Measurements from ENCODE around the gene RPL18. TPM values are rescaled to one million over a fixed set of nuclear protein-coding genes. Genes with fewer than 3 reads are reported as not detected.
A peak's percentile ranks its signal among the peaks of the same experiment; 100 is the strongest.
"Not testable (repeated sequence)": the region's sequence is repeated elsewhere in the genome, so short reads cannot be mapped to it uniquely, and the experiment has no call there.

RPL18 gene
- total RNA-seq, 1 donor from 2014 or later, result 1,683 TPM

GRCh38 chr19:48632692-48633147 lies 13.7 kb upstream of the RPL18 start:
- DNase-seq (ENCODE audit: low spot score), result no peak
- Mint-ChIP-seq H3K9me3 (ENCODE audit: unreplicated experiment) (no peaks in the 10 kb centered on the region), H3K27ac (ENCODE audit: unreplicated experiment) (no peak overlapping the region), H3K4me3 (ENCODE audit: unreplicated experiment) (peak overlapping the region; percentile 10), H3K27me3 (ENCODE audit: unreplicated experiment) (peaks cover 20% of the 10 kb centered on the region), H3K4me1 (ENCODE audit: unreplicated experiment) (peaks cover 10% of the 10 kb centered on the region), H3K36me3 (ENCODE audit: low read depth, unreplicated experiment) (no peaks in the 10 kb centered on the region)
- no peak for TF ChIP-seq CTCF (IDR thresholded peaks at IDR 0.05; ENCODE audit: unreplicated experiment)

DNA sequence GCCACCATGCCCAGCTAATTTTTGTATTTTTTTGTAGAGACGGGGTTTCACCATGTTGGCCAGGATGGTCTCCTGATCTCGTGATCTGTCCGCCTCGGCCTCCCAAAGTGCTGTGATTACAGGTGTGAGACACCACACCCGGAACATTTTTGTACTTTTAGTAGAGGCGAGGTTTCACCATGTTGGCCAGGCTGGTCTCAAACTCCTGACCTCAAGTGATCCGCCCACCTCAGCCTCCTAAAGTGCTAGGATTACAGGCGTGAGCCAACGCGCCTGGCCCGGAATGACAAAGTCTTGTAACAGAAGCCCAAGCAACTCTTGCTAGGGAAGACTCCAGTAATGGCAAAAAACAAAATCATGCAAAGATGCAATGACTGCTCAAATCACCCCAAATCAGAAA lies 13.3 kb upstream of the RPL18 start:
- peak overlapping the region; percentile 10 for H3K4me3 Mint-ChIP-seq (ENCODE audit: unreplicated experiment)
- not testable (repeated sequence) for H3K36me3 Mint-ChIP-seq (ENCODE audit: low read depth, unreplicated experiment); H3K9me3 Mint-ChIP-seq (ENCODE audit: unreplicated experiment); H3K4me1 Mint-ChIP-seq (ENCODE audit: unreplicated experiment); H3K27ac Mint-ChIP-seq (ENCODE audit: unreplicated experiment); DNase-seq (ENCODE audit: low spot score)
- H3K27me3 Mint-ChIP-seq (ENCODE audit: unreplicated experiment), result peaks cover 20% of the 10 kb centered on the region

DNA sequence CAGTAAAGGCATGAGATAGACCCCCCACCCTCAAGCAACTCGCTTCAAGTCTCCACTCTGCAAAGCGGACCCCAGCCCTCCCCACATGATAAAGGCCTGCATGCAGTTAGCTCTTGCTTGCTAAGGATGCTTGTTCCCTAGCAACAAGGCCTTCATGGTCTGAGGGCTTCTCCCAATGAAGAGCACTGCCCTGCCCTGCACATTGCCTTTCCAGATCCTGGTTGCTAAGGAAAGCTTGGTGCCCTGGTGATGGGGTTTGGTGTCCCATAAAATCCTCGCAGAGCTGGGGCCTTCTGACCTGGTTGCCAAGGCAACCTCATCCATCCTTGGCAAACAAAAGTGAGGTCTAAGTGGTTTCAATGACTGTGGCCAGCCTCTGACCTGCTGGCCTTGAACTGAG lies 12.2 kb upstream of the RPL18 start:
- Mint-ChIP-seq H3K36me3 (ENCODE audit: low read depth, unreplicated experiment) (no peaks in the 10 kb centered on the region), H3K4me1 (ENCODE audit: unreplicated experiment) (peaks cover 10% of the 10 kb centered on the region), H3K9me3 (ENCODE audit: unreplicated experiment) (no peaks in the 10 kb centered on the region), H3K4me3 (ENCODE audit: unreplicated experiment) (no peak overlapping the region), H3K27me3 (ENCODE audit: unreplicated experiment) (peaks cover 20% of the 10 kb centered on the region), H3K27ac (ENCODE audit: unreplicated experiment) (no peak overlapping the region)
- DNase-seq (ENCODE audit: low spot score), result no peak
- TF ChIP-seq CTCF (IDR thresholded peaks at IDR 0.05; ENCODE audit: unreplicated experiment), result no peak

- peak overlapping the region; percentile 67 for H3K4me3 Mint-ChIP-seq (ENCODE audit: unreplicated experiment)
Measured at GRCh38 chr19:48630296-48631063, 11.5 kb upstream of the RPL18 start.

DNA sequence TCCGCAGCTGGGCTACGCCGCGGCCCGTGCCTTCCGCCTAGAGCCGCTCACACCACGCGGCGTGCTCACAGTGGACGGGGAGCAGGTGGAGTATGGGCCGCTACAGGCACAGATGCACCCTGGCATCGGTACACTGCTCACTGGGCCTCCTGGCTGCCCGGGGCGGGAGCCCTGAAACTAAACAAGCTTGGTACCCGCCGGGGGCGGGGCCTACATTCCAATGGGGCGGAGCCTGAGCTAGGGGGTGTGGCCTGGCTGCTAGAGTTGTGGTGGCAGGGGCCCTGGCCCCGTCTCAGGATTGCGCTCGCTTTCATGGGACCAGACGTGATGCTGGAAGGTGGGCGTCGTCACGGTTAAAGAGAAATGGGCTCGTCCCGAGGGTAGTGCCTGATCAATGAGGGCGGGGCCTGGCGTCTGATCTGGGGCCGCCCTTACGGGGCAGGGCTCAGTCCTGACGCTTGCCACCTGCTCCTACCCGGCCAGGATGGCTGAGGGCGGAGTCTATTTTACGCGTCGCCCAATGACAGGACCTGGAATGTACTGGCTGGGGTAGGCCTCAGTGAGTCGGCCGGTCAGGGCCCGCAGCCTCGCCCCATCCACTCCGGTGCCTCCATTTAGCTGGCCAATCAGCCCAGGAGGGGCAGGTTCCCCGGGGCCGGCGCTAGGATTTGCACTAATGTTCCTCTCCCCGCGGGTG lies 10.8 kb upstream of the RPL18 start:
- peak overlapping the region; percentile 83 for H3K27ac Mint-ChIP-seq (ENCODE audit: unreplicated experiment)

More at GRCh38 chr19:48630296-48631063, 11.5 kb upstream of the RPL18 start:
- Mint-ChIP-seq H3K27ac (ENCODE audit: unreplicated experiment) (peak overlapping the region; percentile 83), H3K4me1 (ENCODE audit: unreplicated experiment) (peaks cover 7% of the 10 kb centered on the region), H3K27me3 (ENCODE audit: unreplicated experiment) (peaks cover 17% of the 10 kb centered on the region), H3K9me3 (ENCODE audit: unreplicated experiment) (no peaks in the 10 kb centered on the region), H3K36me3 (ENCODE audit: low read depth, unreplicated experiment) (no peaks in the 10 kb centered on the region)
- DNase-seq (ENCODE audit: low spot score), result peak; percentile 61
- TF ChIP-seq CTCF (IDR thresholded peaks at IDR 0.05; ENCODE audit: unreplicated experiment), result no peak

More for the DNA sequence above, 10.8 kb upstream of the RPL18 start:
- no peak for TF ChIP-seq CTCF (IDR thresholded peaks at IDR 0.05; ENCODE audit: unreplicated experiment)
- H3K4me3 Mint-ChIP-seq (ENCODE audit: unreplicated experiment), result peak overlapping the region; percentile 67
- peaks cover 23% of the 10 kb centered on the region for H3K27me3 Mint-ChIP-seq (ENCODE audit: unreplicated experiment)
- H3K4me1 Mint-ChIP-seq (ENCODE audit: unreplicated experiment), result peaks cover 11% of the 10 kb centered on the region
- peak; percentile 68 for DNase-seq (ENCODE audit: low spot score)
- no peaks in the 10 kb centered on the region for H3K9me3 Mint-ChIP-seq (ENCODE audit: unreplicated experiment)
- peaks cover 3% of the 10 kb centered on the region for H3K36me3 Mint-ChIP-seq (ENCODE audit: low read depth, unreplicated experiment)
